Measurements from ENCODE around the gene SRPX.

DNA sequence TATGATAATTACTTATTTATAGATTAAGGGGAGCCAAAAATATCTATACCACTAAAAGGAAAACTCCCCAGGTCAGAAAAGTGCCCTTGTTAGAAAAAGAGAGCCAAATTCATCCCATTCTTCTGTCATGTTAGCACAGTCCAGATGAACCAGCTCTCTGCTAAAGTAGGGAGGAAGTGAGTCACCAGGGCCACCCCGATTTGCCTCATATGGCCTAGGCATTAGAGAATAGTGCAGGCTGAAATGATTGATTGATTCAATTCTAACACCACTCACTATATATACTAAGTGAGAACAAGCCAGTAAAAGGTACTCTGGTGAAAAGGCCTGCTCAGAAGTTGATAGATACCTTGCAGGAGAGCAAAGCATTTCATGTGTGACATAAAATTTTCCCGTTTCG, 94.5 kb downstream of the SRPX start:
- no peak for TF ChIP-seq CTCF (IDR thresholded peaks at IDR 0.05)
- no peak for TF ChIP-seq EZH2 (IDR thresholded peaks at IDR 0.05; ENCODE audit: borderline replicate concordance, insufficient read depth, low read depth, low read length, poor library complexity, severe bottlenecking)

Measured in B cell (primary cell).